WTC11 (cell line): ENCODE data around the gene CLECL1.

Experiments
- ATF1 ChIP-seq: sonication (generic); formaldehyde crosslinking; IDR thresholded peaks from 2 replicates; pipeline ENCODE4 v1.8.1; 2023; ENCODE audit warnings: mild to moderate bottlenecking, moderate library complexity, missing genetic modification reagents
- CTCF ChIP-seq: fragments of 200-600 bp; IDR thresholded peaks from 2 replicates; pipeline ENCODE4 v1.8.0; 2022; ENCODE audit warnings: antibody characterized with exemption
- NR2C2 ChIP-seq: sonication (generic); formaldehyde crosslinking; IDR thresholded peaks from 2 replicates; pipeline ENCODE4 v1.8.0; 2022; ENCODE audit warnings: mild to moderate bottlenecking, missing genetic modification reagents
- ZNF317 ChIP-seq: sonication (generic); formaldehyde crosslinking; IDR thresholded peaks from 2 replicates; pipeline ENCODE4 v1.8.1; 2023; ENCODE audit warnings: low read depth, mild to moderate bottlenecking, moderate library complexity, missing genetic modification reagents, borderline replicate concordance
- ZNF671 ChIP-seq: fragments of 250-450 bp; sonication (Bioruptor Pico); IDR thresholded peaks from 2 replicates; pipeline ENCODE4 v1.8.0; 2021; ENCODE audit warnings: mild to moderate bottlenecking

- TF ChIP-seq CTCF (no peak), ZNF671 (CRISPR knock-in tag) (no peak), ATF1 (CRISPR knock-in tag) (no peak), ZNF317 (CRISPR knock-in tag) (no peak), NR2C2 (CRISPR knock-in tag) (no peak)
Measured at GRCh38 chr12:9701380-9702154, 31.3 kb downstream of the CLECL1 start.
